Mucosa of descending colon (tissue), 3 donors: ENCODE measurements around the gene PLA2G2F. TPM values are rescaled to one million over a fixed set of nuclear protein-coding genes. Genes with fewer than 3 reads are reported as not detected.
A peak's percentile ranks its signal among the peaks of the same experiment; 100 is the strongest.

Experiments used
- ATAC-seq: fragments of 200-7000 bp; cut with Tn5 transposase; one replicate; pipeline ENCODE4 v1.9.1; 2020; ENCODE audit warnings: mild to moderate bottlenecking, moderate library complexity
- DNase-seq, 3 donors: peaks; one replicate each; pipeline ENCODE4 v3.0.0-alpha.2; 2020
- H3K36me3 ChIP-seq: fragments of 200-600 bp; one replicate; pipeline ENCODE4 v1.8.0; 2021; ENCODE audit warnings: low read depth, mild to moderate bottlenecking
- H3K4me1 ChIP-seq: fragments of 200-600 bp; one replicate; pipeline ENCODE4 v1.8.0; 2021; ENCODE audit warnings: low read depth, mild to moderate bottlenecking
- H3K4me3 ChIP-seq: fragments of 200-600 bp; one replicate; pipeline ENCODE4 v1.8.0; 2021; ENCODE audit warnings: mild to moderate bottlenecking
- H3K9me3 ChIP-seq: fragments of 200-600 bp; one replicate; pipeline ENCODE4 v1.8.0; 2021; ENCODE audit warnings: mild to moderate bottlenecking
- CTCF ChIP-seq: fragments of 200-600 bp; IDR thresholded peaks from one replicate; pipeline ENCODE4 v1.8.0; 2022; ENCODE audit warnings: antibody characterized with exemption, mild to moderate bottlenecking
- intact Hi-C, 2 donors: fragments of 100-400 bp; cut with DNase I in 1 of 2; cut with micrococcal nuclease in 1 of 2; formaldehyde crosslinking; loops; one replicate each; pipeline versions ENCODE4 v1.11.0 to v1.11.1; 2022; cut with DNase I, micrococcal nuclease
- total RNA-seq, 3 donors: library from RNA; stranded (reverse); fragmentation: NEBNext Ultra II Directional in 2 of 3; extraction: Animal tissue kit (Norgen Biotek cat#: 25700) in 2 of 3; gene quantifications; one replicate each; pipeline versions ENCODE4 v1.2.1 to v1.2.4, GENCODE V29; 2021 to 2023
- donor health status: DM: no; HTN: no; CAD: no; lungs with moderate emphysema.
- donor health status: DM: no; HTN: no; CAD: no.
- donor health status: DM: no; HTN: yes; CAD: no.

Gene PLA2G2F
- total RNA-seq, 3 donors from 2014 or later: 0.12 to 0.80 TPM; not detected in 1

GRCh38 chr1:20154301-20154831 is 15.2 kb downstream of the PLA2G2F start:
- no peak for TF ChIP-seq CTCF
- H3K4me1 ChIP-seq: peaks cover 7% of the 10 kb centered on the region
- intact Hi-C loops: loop anchor here in 1 of 2 donors (10.0 kb wide), 2 partner anchors 180 to 240 kb away; partner anchors contain the start of gene PLA2G2A
- no peak for ATAC-seq
- no peaks in the 10 kb centered on the region for H3K36me3 ChIP-seq
- peaks cover 12% of the 10 kb centered on the region for H3K9me3 ChIP-seq
- DNase-seq: no peak
- no peak overlapping the region for H3K4me3 ChIP-seq

- no peak for ATAC-seq
- intact Hi-C loops: loop anchor here in 1 of 2 donors (10.0 kb wide), 2 partner anchors 184 to 244 kb away; partner anchors contain the start of gene PLA2G2A
Measured at GRCh38 chr1:20158358-20159070, 19.4 kb downstream of the PLA2G2F start.

GRCh38 chr1:20160034-20160433 is 20.9 kb downstream of the PLA2G2F start:
- DNase-seq (no peak), ATAC-seq (no peak)
- TF ChIP-seq CTCF: no peak
- Histone ChIP-seq H3K4me3 (no peak overlapping the region), H3K9me3 (peaks cover 39% of the 10 kb centered on the region), H3K36me3 (no peaks in the 10 kb centered on the region), H3K4me1 (no peaks in the 10 kb centered on the region)
- intact Hi-C loops: no loop called here

More at GRCh38 chr1:20158358-20159070, 19.4 kb downstream of the PLA2G2F start:
- Histone ChIP-seq H3K4me1 (no peaks in the 10 kb centered on the region), H3K9me3 (peaks cover 39% of the 10 kb centered on the region), H3K36me3 (no peaks in the 10 kb centered on the region), H3K4me3 (no peak overlapping the region)
- DNase-seq: no peak
- no peak for TF ChIP-seq CTCF

- DNase-seq (peak in 1 of 3 donors; percentile 30), ATAC-seq (no peak)
- Histone ChIP-seq H3K4me3 (no peak overlapping the region), H3K9me3 (peaks cover 23% of the 10 kb centered on the region), H3K36me3 (no peaks in the 10 kb centered on the region), H3K4me1 (no peaks in the 10 kb centered on the region)
- TF ChIP-seq CTCF: no peak
- intact Hi-C loops: no loop called here
Measured at GRCh38 chr1:20164694-20165202, 25.6 kb downstream of the PLA2G2F start.

- Histone ChIP-seq H3K4me3 (no peak overlapping the region), H3K36me3 (no peaks in the 10 kb centered on the region), H3K4me1 (no peaks in the 10 kb centered on the region), H3K9me3 (peaks cover 15% of the 10 kb centered on the region)
- no peak for TF ChIP-seq CTCF
- peak in 1 of 3 donors; percentile 41 for DNase-seq
- ATAC-seq: peak; percentile 70
- intact Hi-C loops: no loop called here
Measured at GRCh38 chr1:20165522-20165951, 26.4 kb downstream of the PLA2G2F start.
